Tibial nerve (tissue), 4 donors: ENCODE measurements around the gene MOSPD3.

Experiments used
- CTCF ChIP-seq, 5 experiments: fragments of 200-600 bp in 3 of 5; fragments of 450-650 bp in 2 of 5; sonication (generic) in 3 of 5; IDR thresholded peaks; one replicate each; pipeline ENCODE4 v1.5.1; 2016 to 2019; ENCODE audit warnings: antibody characterized with exemption in 5 of 5, mild to moderate bottlenecking in 3 of 5, moderate library complexity in 2 of 5
- EP300 ChIP-seq, 2 donors: sonication (generic); formaldehyde crosslinking; IDR thresholded peaks; one replicate each; pipeline ENCODE4 v1.6.1; 2017; ENCODE audit warnings: antibody characterized with exemption in 2 of 2, mild to moderate bottlenecking in 1 of 2
- POLR2A ChIP-seq, 2 donors: fragments of 450-650 bp; IDR thresholded peaks; one replicate each; pipeline ENCODE4 v1.6.1; 2017; ENCODE audit warnings: antibody characterized with exemption in 2 of 2, mild to moderate bottlenecking in 2 of 2, moderate library complexity in 2 of 2

- TF ChIP-seq EP300 (IDR thresholded peaks at IDR 0.05) (no peak), POLR2A (IDR thresholded peaks at IDR 0.05) (no peak), CTCF (IDR thresholded peaks at IDR 0.05) (no peak)
These were observed 44.0 kb upstream of the MOSPD3 start for GRCh38 chr7:100568176-100568895.
